Stimulated activated CD8-positive, alpha-beta memory T cell treated with anti-CD3 and anti-CD28 coated beads, Interleukin-7, amount 100 ng/mL, for 4 hours (primary cell): ENCODE results near the gene ABHD6.
"Not testable (repeated sequence)": the region's sequence is repeated elsewhere in the genome, so short reads cannot be mapped to it uniquely, and the experiment has no call there.

Experiments used
- DNase-seq, 2 donors: peaks; one replicate each; pipeline ENCODE4 v3.0.0-alpha.2; 2020; ENCODE audit warnings: low read depth in 2 of 2

ABHD6 gene

GRCh38 chr3:58322793-58323192, 85.2 kb downstream of the ABHD6 start:
- no peak for DNase-seq

- DNase-seq, result no peak
Measured at GRCh38 chr3:58323529-58324390, 86.2 kb downstream of the ABHD6 start.

- no peak for DNase-seq
Measured at GRCh38 chr3:58324391-58325390, 87.1 kb downstream of the ABHD6 start.

GRCh38 chr3:58325525-58325992, 88.0 kb downstream of the ABHD6 start:
- no peak for DNase-seq

- no peak for DNase-seq
Measured at GRCh38 chr3:58326267-58326900, 88.8 kb downstream of the ABHD6 start.

GRCh38 chr3:58329150-58329921, 91.7 kb downstream of the ABHD6 start:
- no peak for DNase-seq

- DNase-seq, result no peak
Measured at GRCh38 chr3:58329922-58330413, 92.4 kb downstream of the ABHD6 start.

- no peak for DNase-seq
Measured at GRCh38 chr3:58331593-58332152, 94.1 kb downstream of the ABHD6 start.

- peak; percentile 44 to 78 for DNase-seq
Measured at GRCh38 chr3:58332575-58333188, 95.1 kb downstream of the ABHD6 start, which contains the start of gene PXK. PXK (plus strand) TSS chr3:58332892; CDS start chr3:58332989, 97 bp downstream.

GRCh38 chr3:58333206-58334012, 95.8 kb downstream of the ABHD6 start:
- DNase-seq, result no peak

GRCh38 chr3:58334013-58334321, 96.4 kb downstream of the ABHD6 start:
- DNase-seq, result no peak

GRCh38 chr3:58334506-58334884, 96.9 kb downstream of the ABHD6 start:
- DNase-seq, result no peak

GRCh38 chr3:58335652-58335947, 98.0 kb downstream of the ABHD6 start:
- DNase-seq, result no peak

- DNase-seq, result no peak
Measured at GRCh38 chr3:58336135-58336882, 98.7 kb downstream of the ABHD6 start.

GRCh38 chr3:58337190-58337589, 99.6 kb downstream of the ABHD6 start:
- no peak for DNase-seq

GRCh38 chr3:58339146-58339545, 101.6 kb downstream of the ABHD6 start:
- DNase-seq, result not testable (repeated sequence)

GRCh38 chr3:58340594-58341244, 103.1 kb downstream of the ABHD6 start:
- no peak for DNase-seq

- DNase-seq, result no peak
Measured at GRCh38 chr3:58341376-58341775, 103.8 kb downstream of the ABHD6 start.
